GM21390 (cell line): ENCODE results near the gene LDLRAD3.

ENCODE experiments used
- ATAC-seq: cut with Tn5 transposase; IDR thresholded peaks from one replicate; pipeline ENCODE4 v1.9.1; 2021; ENCODE audit not compliant: unreplicated experiment

LDLRAD3 gene

DNA sequence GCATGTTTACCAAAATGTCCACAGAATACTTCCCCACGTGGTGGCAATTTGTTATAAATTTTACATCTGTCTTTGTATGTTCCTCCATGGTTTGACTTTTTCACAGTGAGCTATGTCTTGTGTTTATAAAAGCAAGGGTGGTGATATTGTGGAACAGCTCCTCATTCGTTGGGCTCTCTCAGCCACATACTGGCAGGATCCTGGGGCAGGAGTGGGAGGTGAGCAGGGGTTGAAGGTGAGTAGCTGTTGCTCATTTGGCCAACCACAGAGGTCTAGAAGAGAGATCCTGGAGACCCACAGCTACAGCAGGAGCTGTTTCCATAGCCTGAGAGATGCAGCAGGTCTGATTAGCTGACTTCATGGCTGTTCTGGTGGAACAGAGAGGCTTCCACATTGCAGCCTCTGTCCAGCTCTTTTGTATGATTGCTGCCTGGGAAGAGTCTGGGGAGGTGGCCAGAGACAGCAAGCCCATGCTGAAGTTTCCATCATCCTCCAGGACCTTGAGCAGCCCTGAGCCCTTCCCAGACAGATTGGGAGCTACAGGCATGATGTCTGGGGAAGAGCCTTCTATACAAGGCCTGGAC, 128.1 kb downstream of the LDLRAD3 start:
- ATAC-seq: no peak

DNA sequence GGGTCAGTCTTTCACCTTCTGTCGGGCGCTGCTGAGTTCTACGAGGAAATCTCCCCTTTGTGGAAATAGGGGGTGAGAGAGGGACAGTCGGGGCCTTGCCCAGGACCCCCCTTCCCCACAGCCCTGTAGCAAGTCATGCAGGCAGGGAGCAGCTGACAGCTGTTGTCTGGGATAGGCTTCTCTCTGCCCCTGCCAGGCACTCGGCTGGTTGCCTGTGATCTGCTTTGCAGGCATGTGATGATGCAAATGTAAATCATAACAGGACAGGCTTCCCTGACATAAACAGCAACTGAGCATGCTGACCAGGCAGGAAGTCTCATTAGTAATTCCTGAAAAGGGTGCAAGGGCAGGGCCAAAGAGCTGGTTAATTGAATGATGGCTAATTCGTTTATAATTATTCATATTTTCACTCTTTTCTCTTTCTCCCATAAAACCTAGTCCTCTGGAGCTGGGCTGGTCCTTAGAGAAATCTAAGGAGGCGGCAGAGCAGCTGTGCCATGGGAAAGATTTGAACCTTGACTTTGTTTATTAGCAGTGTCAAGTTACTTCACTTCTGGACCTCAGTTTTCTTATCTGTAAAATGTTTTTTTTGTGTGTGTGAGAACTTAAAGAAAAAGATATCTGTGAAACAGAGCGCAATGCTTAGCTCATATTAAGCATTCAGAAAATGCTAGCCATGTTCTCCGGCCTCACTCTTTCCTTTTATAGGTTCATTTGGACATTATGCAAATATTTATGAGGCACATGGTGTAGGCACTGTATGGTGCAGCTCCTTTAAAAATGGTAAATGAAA, 129.7 kb downstream of the LDLRAD3 start:
- ATAC-seq: no peak

DNA sequence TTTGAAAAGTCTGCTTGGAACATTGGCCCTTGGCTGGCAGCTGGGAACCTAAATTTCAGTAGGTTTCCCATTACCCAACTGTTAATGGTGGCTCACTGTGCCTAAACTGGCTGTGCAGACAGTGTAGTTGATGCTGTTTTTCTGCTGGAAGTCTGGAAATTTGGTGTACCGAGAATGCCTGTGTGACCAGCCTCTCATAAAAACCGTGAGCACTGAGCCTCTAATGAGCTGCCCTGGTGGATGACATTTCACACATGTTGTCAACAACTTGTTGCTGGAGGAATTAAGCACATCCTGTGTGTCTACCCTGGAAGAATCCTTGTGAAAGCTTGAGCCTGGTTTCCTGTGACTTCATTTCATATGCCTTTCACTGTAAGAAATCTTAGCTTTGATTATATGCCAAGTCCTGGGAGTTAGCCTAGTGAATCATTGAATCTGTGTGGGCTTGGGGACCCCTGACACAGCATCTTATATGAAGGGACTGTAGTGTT, 131.1 kb downstream of the LDLRAD3 start:
- no peak for ATAC-seq

DNA sequence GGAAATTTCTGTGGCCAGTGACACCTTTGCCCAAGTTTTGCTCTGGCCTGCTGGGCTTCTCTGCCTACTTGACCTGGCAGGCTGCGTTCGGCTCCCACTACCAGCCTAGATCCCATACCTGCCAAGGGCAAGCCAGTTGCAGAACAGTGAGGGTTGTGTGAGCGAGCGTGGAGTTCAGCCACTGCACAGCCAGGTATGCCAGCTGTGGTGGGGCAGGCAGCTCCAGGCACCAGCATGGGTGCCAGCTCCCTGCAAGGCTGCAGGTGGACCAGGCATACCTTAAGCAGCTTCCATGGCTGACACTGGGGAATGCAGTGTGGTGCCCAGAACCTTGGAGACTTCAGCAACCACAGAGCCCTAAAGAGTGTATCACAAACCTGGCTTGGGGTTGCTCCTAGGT, 133.5 kb downstream of the LDLRAD3 start:
- ATAC-seq: no peak

DNA sequence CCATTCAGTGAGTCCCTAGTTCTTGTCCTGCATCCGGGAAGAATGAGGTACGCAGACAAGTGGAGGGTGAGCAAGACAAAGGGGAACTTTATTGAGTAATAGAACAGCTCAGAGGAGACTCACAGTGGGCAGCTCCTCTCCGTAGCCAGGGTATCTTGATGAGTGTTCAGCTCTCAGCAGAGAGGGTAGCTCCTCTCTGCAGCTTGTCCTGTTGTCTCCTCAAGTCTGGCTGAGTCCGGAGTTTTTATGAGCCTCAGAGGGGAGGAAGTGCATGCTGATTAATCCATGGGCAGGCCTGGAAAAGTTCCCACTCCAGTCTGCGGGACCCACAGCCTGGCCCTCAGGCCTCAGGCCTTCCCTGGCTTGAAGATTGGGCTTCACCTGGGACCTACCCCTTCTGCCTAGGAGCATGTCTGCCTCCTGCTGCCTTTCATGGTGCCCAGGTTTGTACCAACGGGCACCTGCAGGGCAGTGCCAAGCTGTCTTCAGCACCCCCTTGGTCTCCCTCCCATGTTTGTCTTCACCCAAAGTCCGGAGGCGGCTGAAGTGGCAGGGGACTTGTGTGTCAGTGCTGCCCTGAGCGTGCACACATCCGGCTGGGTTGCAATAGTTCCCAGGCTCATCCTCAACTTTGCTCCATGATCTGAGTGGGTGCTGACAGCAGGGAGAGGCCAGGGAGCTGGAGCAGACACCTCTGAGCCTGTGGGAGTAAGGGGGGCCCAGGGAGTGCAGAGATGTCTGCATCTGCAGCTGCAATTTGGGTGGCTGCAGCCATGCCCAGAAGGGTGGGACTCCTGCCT, 134.2 kb downstream of the LDLRAD3 start:
- ATAC-seq: no peak

DNA sequence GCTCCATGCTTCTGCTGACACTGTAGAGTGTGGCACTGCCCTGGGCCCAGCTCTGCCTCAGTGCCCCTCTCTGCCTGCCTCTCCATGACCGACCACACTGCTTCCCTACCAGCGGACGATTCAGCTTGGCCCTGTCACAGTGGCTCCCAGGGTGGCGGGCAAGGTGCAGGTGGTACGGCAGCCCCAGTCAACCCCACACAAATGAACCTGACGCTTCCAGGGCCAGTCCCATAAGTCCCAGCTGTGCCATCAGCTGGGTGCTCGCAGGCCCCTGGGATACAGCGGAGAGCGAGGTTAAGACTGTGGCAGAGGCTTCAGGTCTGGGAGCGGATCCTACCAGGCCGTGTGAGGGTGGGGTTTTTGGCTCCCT, 134.8 kb downstream of the LDLRAD3 start:
- no peak for ATAC-seq

DNA sequence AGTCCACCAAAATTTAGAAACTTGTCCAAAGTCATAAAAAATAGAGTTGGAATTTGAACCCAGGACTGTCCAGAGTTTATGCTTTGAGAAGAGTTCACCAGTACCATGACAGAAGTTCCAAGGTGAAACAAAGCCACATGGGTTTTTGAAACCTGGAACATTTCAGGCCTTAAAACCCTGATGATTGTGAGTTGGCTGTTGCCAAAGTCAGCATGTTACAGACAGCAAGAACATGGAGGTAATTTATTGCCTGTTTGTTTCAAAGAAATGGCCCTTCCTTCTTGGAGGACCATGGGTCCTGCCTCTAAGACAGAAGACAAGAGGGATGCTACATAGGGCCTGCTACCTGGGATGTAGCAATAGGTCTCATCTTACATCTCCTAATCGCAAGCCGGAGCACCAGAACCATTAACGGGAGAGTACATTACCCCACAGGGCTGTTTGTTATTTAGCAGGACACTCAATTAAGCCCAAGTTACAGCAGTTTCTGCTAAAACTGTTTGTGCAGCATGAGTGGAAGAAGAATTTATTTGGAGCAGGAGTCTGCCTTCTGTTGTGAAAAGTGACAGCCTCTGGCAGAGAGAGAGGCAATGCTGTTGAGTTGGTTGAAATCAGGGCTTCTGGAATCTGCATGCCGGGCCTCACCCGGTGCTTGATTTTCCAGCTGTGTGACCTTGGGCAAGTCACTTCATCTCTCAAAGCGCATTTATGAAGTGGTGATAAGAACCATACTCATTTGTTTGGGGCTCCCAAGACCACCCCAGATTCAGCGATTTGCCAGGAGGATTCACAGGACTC, 136.2 kb downstream of the LDLRAD3 start:
- no peak for ATAC-seq

DNA sequence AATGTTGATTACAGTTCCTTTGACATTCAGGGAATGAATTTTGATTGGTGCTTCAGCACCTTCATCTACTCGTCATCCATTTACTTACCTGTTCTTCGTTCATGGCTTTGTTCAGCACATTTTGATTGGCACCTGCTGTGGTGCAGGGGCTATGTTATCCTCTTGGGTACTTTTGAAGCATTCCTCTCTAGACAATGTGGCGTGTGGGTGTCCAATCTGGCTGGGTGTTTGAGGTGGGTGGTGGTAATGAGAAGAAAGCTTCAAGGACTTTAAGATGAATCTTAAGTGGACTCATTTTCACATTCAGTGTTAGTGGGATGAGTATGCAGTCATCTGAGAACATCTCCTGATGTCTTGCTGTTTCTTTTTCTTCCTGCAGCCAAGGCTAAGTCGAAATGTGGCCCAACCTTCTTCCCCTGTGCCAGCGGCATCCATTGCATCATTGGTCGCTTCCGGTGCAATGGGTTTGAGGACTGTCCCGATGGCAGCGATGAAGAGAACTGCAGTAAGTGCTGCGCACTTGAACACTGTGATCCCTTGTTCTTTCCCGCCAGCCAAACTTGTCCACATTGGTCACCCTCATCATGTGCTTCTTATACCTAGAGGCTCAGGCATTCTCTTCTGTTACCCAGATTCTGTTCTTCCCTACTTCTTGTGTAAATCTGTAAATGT, 137.5 kb downstream of the LDLRAD3 start:
- no peak for ATAC-seq

DNA sequence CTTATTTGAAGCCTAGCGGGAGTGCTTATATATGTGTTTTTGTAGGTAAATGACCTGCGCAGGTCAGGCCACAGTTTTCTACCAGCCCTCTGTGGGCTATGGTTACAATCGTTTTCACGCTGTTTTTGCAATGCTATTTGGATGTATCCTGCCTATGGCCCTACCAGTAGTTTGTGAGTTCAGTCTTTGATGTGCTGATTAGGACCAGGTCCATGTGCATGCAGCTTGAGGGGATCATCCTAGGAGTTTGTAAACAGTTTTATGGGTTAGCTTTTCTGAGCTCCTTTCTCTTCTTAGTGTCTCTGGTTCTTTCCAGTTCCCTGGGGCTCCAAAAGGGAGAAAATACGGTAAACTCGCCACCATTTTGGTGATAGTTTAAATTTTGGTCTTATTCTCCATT, 142.5 kb downstream of the LDLRAD3 start:
- ATAC-seq: no peak

DNA sequence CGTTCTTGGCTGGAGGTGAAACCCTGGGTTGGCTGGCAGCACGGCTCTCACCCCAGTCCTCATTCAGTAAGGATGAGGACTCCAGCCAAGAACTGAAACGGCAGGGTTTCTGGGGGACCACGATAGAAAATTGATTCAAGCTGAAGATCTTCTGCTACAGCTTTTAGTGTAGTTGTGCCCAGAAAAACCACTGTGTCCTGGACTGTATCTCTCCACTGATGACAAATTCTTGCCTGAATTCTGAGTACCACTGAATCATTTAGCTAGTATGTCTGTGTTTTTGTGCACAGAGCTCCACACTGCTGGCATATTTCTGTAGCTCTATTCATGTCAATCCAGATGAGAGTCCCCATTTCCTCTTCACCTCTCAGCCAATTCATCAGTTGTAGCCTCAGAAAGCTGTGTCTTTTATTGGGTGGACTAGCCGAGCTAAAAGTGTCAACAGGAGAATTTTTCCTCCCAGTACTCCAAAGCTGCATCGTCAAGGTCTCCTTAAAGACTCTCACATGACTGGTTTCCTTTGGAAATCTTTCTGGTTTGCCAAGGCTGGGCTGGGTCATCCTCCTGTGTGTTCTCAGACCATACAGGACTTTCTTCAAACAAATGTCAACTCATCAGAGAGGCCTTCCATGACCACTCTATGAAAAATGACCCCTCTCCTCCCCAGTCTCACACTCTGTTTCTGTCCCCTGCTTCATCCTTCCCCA, 144.6 kb downstream of the LDLRAD3 start:
- no peak for ATAC-seq

DNA sequence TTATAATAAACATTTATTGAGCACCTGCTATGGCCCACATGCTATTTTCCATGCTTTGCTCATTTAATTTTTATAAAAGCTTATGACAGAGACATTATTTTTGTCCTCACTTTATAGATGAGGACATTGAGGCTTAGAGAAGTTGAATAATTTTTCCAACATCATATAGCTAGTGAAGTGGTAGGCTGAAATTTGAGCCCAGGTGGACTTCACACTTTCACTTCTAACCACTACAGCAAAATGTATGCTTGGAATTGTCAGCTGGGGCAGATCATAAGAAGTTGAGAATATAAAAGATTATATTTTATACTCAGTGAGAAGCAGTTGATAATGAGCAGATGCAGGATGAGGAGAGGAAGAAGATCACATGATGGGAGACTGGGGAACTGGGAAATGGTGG, 146.1 kb downstream of the LDLRAD3 start:
- no peak for ATAC-seq

DNA sequence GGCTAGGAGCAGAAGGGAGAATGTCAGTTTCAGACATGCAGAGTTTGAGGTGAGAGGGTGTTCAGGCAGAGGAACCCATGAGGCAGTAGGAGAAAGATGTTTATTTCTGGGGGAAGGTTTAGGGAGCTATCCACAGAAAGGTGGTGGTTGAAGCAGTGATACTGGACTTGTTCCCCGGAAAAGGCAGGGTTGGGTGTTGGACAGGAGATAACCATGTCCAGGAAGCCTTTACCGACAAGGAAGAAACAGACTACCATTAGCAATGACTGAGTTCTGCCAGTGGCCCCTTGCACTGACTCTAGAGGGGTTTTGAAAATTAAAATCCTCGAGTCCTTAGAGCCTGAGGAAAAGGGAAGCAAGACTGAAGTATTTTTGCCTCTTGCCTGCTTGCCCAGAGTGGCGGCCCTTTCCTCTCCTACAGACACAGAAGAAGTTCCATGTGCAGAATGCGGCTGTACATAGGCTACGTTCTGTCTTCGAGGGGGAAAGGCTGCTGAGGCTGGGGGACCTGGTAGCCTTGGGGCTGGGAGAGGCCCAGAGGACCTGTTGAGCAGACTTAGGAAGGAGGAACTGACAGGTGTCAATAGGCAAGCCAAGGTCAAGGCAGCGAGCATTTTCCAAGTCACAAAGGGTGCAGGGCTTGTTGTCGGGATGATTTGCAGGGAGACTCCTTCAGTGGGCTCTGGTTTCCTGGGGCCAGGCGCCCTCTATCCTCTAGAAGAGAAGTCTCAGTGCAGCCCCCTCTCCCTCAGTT, 146.7 kb downstream of the LDLRAD3 start:
- ATAC-seq: no peak

DNA sequence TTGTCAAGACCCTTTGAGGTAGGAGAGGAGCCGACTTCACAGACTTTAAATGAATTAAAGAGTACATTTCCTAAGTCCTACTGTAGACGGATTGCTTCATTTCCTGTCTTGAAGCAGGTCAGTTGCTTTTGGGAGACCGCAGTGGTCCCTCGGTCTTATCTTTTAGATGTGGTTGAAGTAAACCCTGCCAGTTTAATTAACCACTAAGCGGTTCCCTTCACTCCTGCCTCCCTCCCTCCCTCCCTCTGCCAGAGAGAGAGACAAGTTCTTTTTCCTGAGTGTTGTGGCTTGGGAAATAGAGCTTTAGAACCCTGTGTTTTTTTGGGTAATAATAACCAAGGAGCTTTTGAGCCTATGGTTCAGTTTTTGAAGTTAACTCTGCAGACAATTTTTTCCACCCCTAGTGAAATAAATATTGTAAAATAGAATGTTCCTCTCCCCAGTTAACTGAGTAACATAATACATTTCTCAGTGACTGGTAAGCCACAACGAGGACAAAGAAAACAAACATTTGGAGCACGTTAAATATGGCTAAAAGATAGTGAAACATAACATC, 147.5 kb downstream of the LDLRAD3 start:
- no peak for ATAC-seq

DNA sequence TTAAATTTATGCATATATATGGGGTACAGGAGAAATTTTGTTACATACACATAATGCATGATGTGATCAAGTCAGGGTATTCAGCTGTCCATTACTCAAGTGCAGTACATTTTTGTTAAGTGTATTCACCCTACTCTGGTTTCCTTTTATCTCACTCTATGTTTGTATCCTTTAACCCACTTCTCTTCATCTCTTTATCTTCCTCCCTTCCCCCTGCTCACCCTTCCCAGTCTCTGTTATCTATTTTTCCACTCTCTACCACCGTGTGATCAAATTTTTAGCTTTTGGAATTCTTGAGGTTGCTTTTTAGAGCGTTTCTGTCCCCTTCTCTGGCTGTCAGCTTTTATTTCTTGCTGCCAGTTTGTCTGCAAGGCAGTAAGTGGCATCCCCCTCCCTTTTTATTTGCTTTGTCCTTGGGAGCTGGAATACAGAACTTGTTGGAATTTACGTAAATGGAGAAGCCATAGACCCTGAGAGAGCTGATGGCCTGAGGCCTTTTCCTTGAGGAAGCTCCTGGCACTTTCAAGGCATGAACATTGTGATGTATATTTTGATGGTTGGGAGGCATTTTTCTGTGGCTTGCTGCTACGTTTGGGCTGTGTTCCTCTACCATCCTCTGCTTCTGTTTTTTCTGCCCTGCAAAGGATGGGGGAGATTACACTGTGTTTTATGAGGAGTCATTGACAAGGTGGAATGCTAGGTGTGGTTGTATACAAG, 148.6 kb downstream of the LDLRAD3 start:
- no peak for ATAC-seq

DNA sequence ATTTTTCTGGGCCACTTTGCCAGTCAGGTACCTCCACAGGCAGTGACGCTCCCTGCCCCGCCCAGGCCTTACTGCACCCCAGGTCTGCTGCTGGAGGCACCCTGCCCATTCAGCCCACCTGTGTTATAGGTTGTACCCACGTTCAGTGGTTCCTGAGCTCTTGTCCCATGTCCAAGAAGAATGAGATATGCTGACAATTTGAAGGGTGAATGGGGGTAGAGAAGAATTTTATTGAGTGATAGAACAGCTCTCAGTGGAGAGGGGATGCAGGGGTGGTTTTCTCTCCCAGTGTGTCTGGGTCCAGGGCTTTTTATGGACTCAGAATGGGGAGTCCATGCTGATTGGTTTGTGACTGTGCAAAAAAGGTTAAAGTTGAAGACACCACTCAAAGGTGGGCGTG, 149.7 kb downstream of the LDLRAD3 start:
- ATAC-seq: no peak

DNA sequence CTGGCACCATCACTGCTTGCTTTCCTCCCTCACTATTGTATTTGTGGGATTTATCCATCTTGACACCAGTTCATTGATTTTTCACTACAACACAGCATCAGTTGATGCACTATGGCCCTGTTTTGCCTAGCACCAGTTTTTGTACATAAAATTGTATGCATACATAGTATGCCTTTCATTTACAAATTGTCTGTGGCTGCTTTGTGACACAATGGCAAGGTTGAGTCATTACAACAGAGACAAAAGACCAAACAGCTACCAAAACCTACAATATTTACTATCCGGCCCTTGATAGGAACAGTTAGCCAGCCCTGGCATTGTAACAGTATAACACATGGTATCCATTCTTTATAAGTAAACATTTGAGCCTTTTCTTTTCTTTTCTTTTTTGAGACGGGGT, 150.3 kb downstream of the LDLRAD3 start:
- ATAC-seq: no peak

DNA sequence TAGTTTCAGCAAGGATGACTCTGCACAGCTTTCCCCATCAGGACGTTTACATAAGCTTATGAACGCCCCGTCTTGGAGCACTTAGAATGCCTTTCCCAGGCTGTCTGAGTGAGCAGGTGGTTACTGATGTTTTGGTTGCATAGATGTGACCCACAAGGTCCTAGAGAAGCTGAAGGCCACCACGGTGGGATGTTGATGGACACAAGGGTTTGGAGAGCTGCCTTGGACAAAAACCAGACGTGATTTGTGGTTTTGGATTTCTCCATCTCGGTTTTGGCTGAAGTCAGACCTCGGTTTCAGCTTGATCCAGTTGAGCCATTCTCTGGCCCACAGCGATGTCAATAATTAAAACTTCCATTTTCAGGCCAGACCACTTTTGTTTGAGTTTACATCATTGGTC, 151.9 kb downstream of the LDLRAD3 start:
- ATAC-seq: no peak

DNA sequence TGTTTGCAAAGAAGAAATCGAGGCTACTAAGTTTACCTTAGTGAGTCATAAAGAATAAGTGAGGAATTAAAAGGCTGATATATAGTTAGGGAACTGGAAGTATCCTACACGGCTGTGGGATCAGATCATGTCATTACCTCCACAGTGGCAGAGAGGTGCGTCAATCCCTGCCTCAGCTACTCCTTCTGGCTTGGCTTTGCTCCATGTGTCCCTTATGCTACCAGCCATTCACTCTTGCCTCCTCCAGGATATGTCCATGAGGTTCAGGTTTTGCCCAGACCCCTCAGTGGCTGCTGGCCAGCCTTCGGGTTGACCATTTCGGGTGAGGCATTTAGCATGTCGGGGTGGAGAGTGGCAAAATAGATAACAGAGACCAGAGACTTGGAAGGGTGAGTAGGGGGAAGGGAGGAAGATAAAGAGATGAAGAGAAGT, 153.4 kb downstream of the LDLRAD3 start:
- ATAC-seq: no peak
